Central memory CD8-positive, alpha-beta T cell (primary cell): ENCODE measurements around the gene ZNF234.
"Not testable (repeated sequence)": the region's sequence is repeated elsewhere in the genome, so short reads cannot be mapped to it uniquely, and the experiment has no call there.

ENCODE experiments used
- ATAC-seq: fragments of 150-1000 bp; cut with Tn5 transposase; replicated peaks from 2 replicates; pipeline ENCODE4 v1.10.0; 2022; ENCODE audit warnings: mild to moderate bottlenecking, moderate FRiP score, moderate number of reproducible peaks; ENCODE audit not compliant: poor library complexity, severe bottlenecking; ENCODE audit errors: extremely low read depth
- DNase-seq, 2 donors: peaks; one replicate each; pipeline ENCODE4 v3.0.0; 2021; ENCODE audit warnings: low spot score in 2 of 2
- H3K27ac Mint-ChIP-seq: one replicate; pipeline ENCODE4 v1.8.0; 2022; ENCODE audit warnings: low read depth, mild to moderate bottlenecking, moderate library complexity, mixed read lengths
- H3K27me3 Mint-ChIP-seq: one replicate; pipeline ENCODE4 v1.8.0; 2022; ENCODE audit warnings: mixed read lengths
- H3K36me3 Mint-ChIP-seq: one replicate; pipeline ENCODE4 v1.8.0; 2022; ENCODE audit warnings: mild to moderate bottlenecking, moderate library complexity, mixed read lengths; ENCODE audit not compliant: insufficient read depth
- H3K4me1 Mint-ChIP-seq: one replicate; pipeline ENCODE4 v1.8.0; 2022; ENCODE audit warnings: mixed read lengths
- H3K4me3 Mint-ChIP-seq: one replicate; pipeline ENCODE4 v1.8.0; 2022; ENCODE audit warnings: mild to moderate bottlenecking, moderate library complexity, mixed read lengths
- H3K9me3 Mint-ChIP-seq: one replicate; pipeline ENCODE4 v1.8.0; 2022; ENCODE audit warnings: mixed read lengths

The ZNF234 gene

GRCh38 chr19:44149776-44150175 lies 8.4 kb downstream of the ZNF234 start:
- Mint-ChIP-seq H3K36me3 (peaks cover 29% of the 10 kb centered on the region), H3K27ac (no peak overlapping the region), H3K4me1 (no peaks in the 10 kb centered on the region), H3K27me3 (no peaks in the 10 kb centered on the region), H3K4me3 (no peak overlapping the region), H3K9me3 (peaks cover 19% of the 10 kb centered on the region)
- ATAC-seq, result no peak
- no peak for DNase-seq

GRCh38 chr19:44151491-44151890 lies 10.1 kb downstream of the ZNF234 start:
- ATAC-seq (no peak), DNase-seq (no peak)
- Mint-ChIP-seq H3K27ac (no peak overlapping the region), H3K27me3 (no peaks in the 10 kb centered on the region), H3K36me3 (peaks cover 32% of the 10 kb centered on the region), H3K9me3 (peaks cover 24% of the 10 kb centered on the region), H3K4me1 (no peaks in the 10 kb centered on the region), H3K4me3 (no peak overlapping the region)

- H3K9me3 Mint-ChIP-seq, result peaks cover 37% of the 10 kb centered on the region
- no peak overlapping the region for H3K27ac Mint-ChIP-seq
- H3K4me3 Mint-ChIP-seq, result no peak overlapping the region
- H3K4me1 Mint-ChIP-seq, result no peaks in the 10 kb centered on the region
- H3K36me3 Mint-ChIP-seq, result peaks cover 25% of the 10 kb centered on the region
- DNase-seq, result no peak
- no peak for ATAC-seq
- H3K27me3 Mint-ChIP-seq, result no peaks in the 10 kb centered on the region
Observed at GRCh38 chr19:44156475-44156874, 15.1 kb downstream of the ZNF234 start.

- Mint-ChIP-seq H3K36me3 (peaks cover 17% of the 10 kb centered on the region), H3K9me3 (peaks cover 17% of the 10 kb centered on the region), H3K27me3 (no peaks in the 10 kb centered on the region), H3K4me3 (no peak overlapping the region), H3K27ac (no peak overlapping the region), H3K4me1 (peaks cover 25% of the 10 kb centered on the region)
- no peak for DNase-seq
- ATAC-seq, result no peak
Observed at GRCh38 chr19:44163789-44164188, 22.4 kb downstream of the ZNF234 start.

- ATAC-seq, result no peak
- peaks cover 19% of the 10 kb centered on the region for H3K36me3 Mint-ChIP-seq
- peaks cover 25% of the 10 kb centered on the region for H3K4me1 Mint-ChIP-seq
- H3K27me3 Mint-ChIP-seq, result no peaks in the 10 kb centered on the region
- no peak for DNase-seq
- H3K9me3 Mint-ChIP-seq, result peaks cover 17% of the 10 kb centered on the region
- H3K27ac Mint-ChIP-seq, result peak overlapping the region; percentile 98
- peak overlapping the region; percentile 99 for H3K4me3 Mint-ChIP-seq
Observed at GRCh38 chr19:44164327-44164672, 22.9 kb downstream of the ZNF234 start.

- H3K27ac Mint-ChIP-seq, result peak within 1 kb of the TSS; percentile 98
- no peaks in the 10 kb centered on the region for H3K27me3 Mint-ChIP-seq
- H3K4me3 Mint-ChIP-seq, result peak within 1 kb of the TSS; percentile 99
- peak; percentile 51 to 68 for DNase-seq
- peaks cover 25% of the 10 kb centered on the region for H3K4me1 Mint-ChIP-seq
- ATAC-seq, result peak; percentile 96
- peaks cover 25% of the 10 kb centered on the region for H3K36me3 Mint-ChIP-seq
- peaks cover 17% of the 10 kb centered on the region for H3K9me3 Mint-ChIP-seq
Observed at GRCh38 chr19:44164673-44165512, 23.5 kb downstream of the ZNF234 start, which contains the start of gene ZNF226. ZNF226 (plus strand) TSS chr19:44165100; CDS start chr19:44170081, 4,981 bp downstream.

DNA sequence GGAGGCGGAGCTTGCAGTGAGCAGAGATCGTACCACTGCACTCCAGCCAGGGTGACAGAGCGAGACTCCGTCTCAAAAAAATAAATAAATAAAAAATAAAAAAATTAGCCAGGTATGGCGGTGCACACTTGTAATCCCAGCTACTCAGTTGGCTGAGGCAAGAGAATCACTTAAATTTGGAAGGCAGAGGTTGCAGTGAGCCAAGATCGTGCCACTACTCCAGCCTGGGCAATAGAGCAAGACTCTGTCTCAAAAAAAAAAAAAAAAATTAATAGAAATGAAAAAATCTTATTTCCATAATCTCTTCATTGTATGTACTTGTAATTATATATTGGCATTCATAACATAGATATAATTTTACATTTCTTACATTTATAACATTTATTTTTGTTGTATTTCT lies 29.3 kb downstream of the ZNF234 start:
- not testable (repeated sequence) for H3K4me3 Mint-ChIP-seq, DNase-seq, H3K27me3 Mint-ChIP-seq, H3K27ac Mint-ChIP-seq, ATAC-seq
- H3K36me3 Mint-ChIP-seq, result peaks cover 73% of the 10 kb centered on the region
- peaks cover 17% of the 10 kb centered on the region for H3K4me1 Mint-ChIP-seq
- H3K9me3 Mint-ChIP-seq, result peaks cover 27% of the 10 kb centered on the region

GRCh38 chr19:44176590-44176989 lies 35.2 kb downstream of the ZNF234 start:
- Mint-ChIP-seq H3K27me3 (no peaks in the 10 kb centered on the region), H3K27ac (no peak overlapping the region), H3K4me1 (no peaks in the 10 kb centered on the region), H3K36me3 (peaks cover 55% of the 10 kb centered on the region), H3K9me3 (peaks cover 40% of the 10 kb centered on the region), H3K4me3 (no peak overlapping the region)
- DNase-seq, result no peak
- ATAC-seq, result no peak

- no peaks in the 10 kb centered on the region for H3K27me3 Mint-ChIP-seq
- H3K27ac Mint-ChIP-seq, result no peak overlapping the region
- DNase-seq, result no peak
- H3K36me3 Mint-ChIP-seq, result peaks cover 12% of the 10 kb centered on the region
- no peak for ATAC-seq
- peaks cover 29% of the 10 kb centered on the region for H3K9me3 Mint-ChIP-seq
- no peak overlapping the region for H3K4me3 Mint-ChIP-seq
- no peaks in the 10 kb centered on the region for H3K4me1 Mint-ChIP-seq
Observed at GRCh38 chr19:44180968-44181367, 39.6 kb downstream of the ZNF234 start.

DNA sequence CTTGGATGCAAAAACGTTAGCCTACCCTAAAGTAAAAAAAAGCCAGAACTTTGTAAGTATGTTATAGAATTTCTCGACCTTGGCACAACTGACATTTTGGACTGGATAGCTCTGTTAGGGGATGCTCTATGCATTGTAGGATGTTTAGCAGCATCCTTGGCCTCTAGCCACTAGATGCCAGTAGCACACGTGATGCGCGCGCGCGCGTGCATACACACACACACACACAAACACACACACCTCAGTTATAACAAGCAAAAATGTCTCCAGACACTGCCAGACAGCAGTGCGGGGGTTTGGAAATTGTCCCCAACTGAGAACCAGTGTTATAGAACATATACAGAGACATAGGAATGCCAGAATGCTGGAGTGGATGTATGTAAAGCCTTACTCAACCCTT lies 40.8 kb downstream of the ZNF234 start:
- Mint-ChIP-seq H3K4me3 (no peak overlapping the region), H3K4me1 (no peaks in the 10 kb centered on the region), H3K27me3 (no peaks in the 10 kb centered on the region), H3K36me3 (peaks cover 3% of the 10 kb centered on the region), H3K27ac (no peak overlapping the region), H3K9me3 (peaks cover 17% of the 10 kb centered on the region)
- DNase-seq, result no peak
- ATAC-seq, result no peak

GRCh38 chr19:44190020-44190419 lies 48.7 kb downstream of the ZNF234 start:
- Mint-ChIP-seq H3K27ac (no peak overlapping the region), H3K9me3 (peaks cover 32% of the 10 kb centered on the region), H3K4me1 (no peaks in the 10 kb centered on the region), H3K4me3 (no peak overlapping the region), H3K36me3 (no peaks in the 10 kb centered on the region), H3K27me3 (peaks cover 24% of the 10 kb centered on the region)
- no peak for DNase-seq
- ATAC-seq, result no peak

DNA sequence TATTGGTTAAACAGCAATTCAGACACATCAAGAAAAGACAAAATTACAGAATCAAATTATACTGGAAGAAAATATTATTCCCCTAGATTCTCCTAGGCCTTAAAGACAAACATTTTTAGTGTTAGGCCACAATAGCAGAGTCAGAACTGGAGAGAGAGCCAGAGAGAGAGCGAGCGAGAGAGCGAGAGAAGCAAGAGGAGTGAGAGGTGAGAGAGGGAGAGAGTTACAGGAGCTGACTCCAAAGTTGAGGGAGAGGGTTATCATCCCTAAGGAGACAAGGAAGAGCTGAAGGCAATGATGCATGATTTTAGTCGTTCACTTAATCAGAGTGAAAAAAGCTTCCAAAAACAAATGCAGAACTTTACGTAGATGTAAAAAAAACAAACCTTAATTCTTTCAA lies 50.8 kb downstream of the ZNF234 start:
- no peaks in the 10 kb centered on the region for H3K36me3 Mint-ChIP-seq
- H3K27me3 Mint-ChIP-seq, result peaks cover 24% of the 10 kb centered on the region
- no peak for DNase-seq
- H3K27ac Mint-ChIP-seq, result no peak overlapping the region
- ATAC-seq, result no peak
- peaks cover 33% of the 10 kb centered on the region for H3K9me3 Mint-ChIP-seq
- no peak overlapping the region for H3K4me3 Mint-ChIP-seq
- no peaks in the 10 kb centered on the region for H3K4me1 Mint-ChIP-seq

DNA sequence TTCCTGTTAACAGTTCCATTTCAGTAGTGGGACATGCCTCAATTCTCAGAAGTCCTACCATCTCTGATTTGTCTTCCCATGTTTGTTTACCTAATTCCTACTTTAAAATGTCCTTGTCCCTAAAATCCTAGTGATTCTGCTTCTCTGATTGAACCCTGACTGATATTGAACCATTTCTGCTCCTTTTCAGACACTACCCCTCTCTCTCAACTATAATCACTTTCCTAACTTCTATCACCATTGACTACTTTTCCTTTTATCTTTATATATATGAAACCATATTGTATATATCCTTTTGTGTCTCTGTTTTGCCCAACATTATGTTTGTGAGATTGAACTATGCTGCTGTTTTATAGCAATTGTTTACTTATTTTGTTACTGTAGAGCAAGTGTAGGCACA lies 55.4 kb downstream of the ZNF234 start:
- no peak overlapping the region for H3K4me3 Mint-ChIP-seq
- H3K36me3 Mint-ChIP-seq, result no peaks in the 10 kb centered on the region
- DNase-seq (no peak), ATAC-seq (no peak)
- peaks cover 19% of the 10 kb centered on the region for H3K27me3 Mint-ChIP-seq
- H3K27ac Mint-ChIP-seq, result no peak overlapping the region
- H3K4me1 Mint-ChIP-seq, result no peaks in the 10 kb centered on the region
- H3K9me3 Mint-ChIP-seq, result peaks cover 12% of the 10 kb centered on the region
